H1 (cell line): ENCODE results near the gene ODC1. TPM values are rescaled to one million over a fixed set of nuclear protein-coding genes. Genes with fewer than 3 reads are reported as not detected.

Experiments
- CTCF ChIA-PET: fragments of 300-600 bp; sonication (Branson Sonifier 250); formaldehyde crosslinking; loops from one replicate; lab custom pipeline; 2021; ENCODE audit not compliant: partially characterized antibody; lab: Charles Lee
- POLR2A ChIA-PET: fragments of 300-600 bp; sonication (Branson Sonifier 250); formaldehyde crosslinking; loops from one replicate; lab custom pipeline; 2021; ENCODE audit warnings: inconsistent platforms; ENCODE audit not compliant: partially characterized antibody; lab: Charles Lee
- DNase-seq, 2 experiments: peaks; one replicate each; pipeline versions ENCODE4 v3.0.0 to v3.0.0-alpha.2; 2010 to 2022; ENCODE audit warnings: low spot score in 2 of 2, low read depth in 1 of 2, mixed read lengths in 1 of 2
- FAIRE-seq: peaks from 2 replicates; lab custom pipeline; 2011; peaks lifted over from hg19 to GRCh38; lab: Jason Lieb, UNC
- H2AFZ ChIP-seq: 2 replicates; pipeline ENCODE4 v1.8.1; 2012; ENCODE audit warnings: low read length, inconsistent platforms
- H2AK5ac ChIP-seq: 2 replicates; pipeline ENCODE4 v1.6.1; 2013; ENCODE audit warnings: low read depth, low read length
- H2BK120ac ChIP-seq: replicated peaks from 2 replicates; pipeline ENCODE3; 2013; ENCODE audit warnings: low read depth, low read length, inconsistent platforms
- H2BK12ac ChIP-seq: 2 replicates; pipeline ENCODE4 v1.6.1; 2013; ENCODE audit warnings: low read depth, low read length
- H2BK15ac ChIP-seq: 2 replicates; pipeline ENCODE4 v1.6.1; 2013; ENCODE audit warnings: low read length
- H2BK20ac ChIP-seq: 2 replicates; pipeline ENCODE4 v1.6.1; 2013; ENCODE audit warnings: low read length
- H2BK5ac ChIP-seq: 2 replicates; pipeline ENCODE4 v1.6.1; 2013; ENCODE audit warnings: low read depth, low read length
- H3K14ac ChIP-seq: 2 replicates; pipeline ENCODE4 v1.6.1; 2013; ENCODE audit warnings: inconsistent platforms; ENCODE audit not compliant: insufficient read length
- H3K18ac ChIP-seq: 2 replicates; pipeline ENCODE4 v1.6.1; 2013; ENCODE audit warnings: low read length; ENCODE audit errors: extremely low read depth
- H3K23ac ChIP-seq: 2 replicates; pipeline ENCODE4 v1.6.1; 2013; ENCODE audit warnings: inconsistent platforms; ENCODE audit not compliant: insufficient read length
- H3K23me2 ChIP-seq: 2 replicates; pipeline ENCODE4 v1.6.1; 2013; ENCODE audit warnings: low read depth, low read length
- H3K27ac ChIP-seq: 2 replicates; pipeline ENCODE4 v1.6.1; 2011; ENCODE audit warnings: low read depth, low read length, inconsistent platforms
- H3K27me3 ChIP-seq, 4 experiments: replicated peaks in 1 of 4; 1 replicate in 1 of 4; 2 replicates in 3 of 4; pipeline versions ENCODE4 v1.6.1 to v1.8.1; 2011 to 2013; ENCODE audit warnings: low read length in 3 of 4, mild to moderate bottlenecking in 3 of 4, inconsistent platforms in 2 of 4, mixed read lengths in 2 of 4, moderate library complexity in 1 of 4; ENCODE audit not compliant: control insufficient read depth in 3 of 4, insufficient read depth in 3 of 4; ENCODE audit errors: extremely low read depth in 1 of 4
- H3K36me3 ChIP-seq, 4 experiments: 2 replicates each; pipeline versions ENCODE4 v1.6.1 to v1.8.1; 2011 to 2013; ENCODE audit warnings: mild to moderate bottlenecking in 4 of 4, low read length in 3 of 4, moderate library complexity in 2 of 4, control low read depth in 1 of 4, inconsistent platforms in 1 of 4; ENCODE audit not compliant: insufficient read depth in 4 of 4, control insufficient read depth in 2 of 4
- H3K4ac ChIP-seq: replicated peaks from 2 replicates; pipeline ENCODE3; 2013; ENCODE audit warnings: low read length, low read depth, mixed read lengths, inconsistent platforms; ENCODE audit not compliant: insufficient read length
- H3K4me1 ChIP-seq, 4 experiments: replicated peaks in 1 of 4; 1 replicate in 1 of 4; 2 replicates in 3 of 4; pipeline versions ENCODE4 v1.6.1 to v1.8.1; 2011 to 2013; ENCODE audit warnings: low read length in 3 of 4, inconsistent platforms in 2 of 4, mixed read lengths in 1 of 4; ENCODE audit not compliant: insufficient read depth in 4 of 4, control insufficient read depth in 3 of 4
- H3K4me2 ChIP-seq, 2 experiments: 2 replicates each; pipeline versions ENCODE4 v1.6.1 to v1.8.1; 2011 to 2013; ENCODE audit warnings: low read depth in 2 of 2, low read length in 2 of 2, control low read depth in 1 of 2, inconsistent platforms in 1 of 2, mild to moderate bottlenecking in 1 of 2; ENCODE audit not compliant: insufficient read depth in 1 of 2
- H3K4me3 ChIP-seq, 4 experiments: fragments of 200-600, 300-600 bp in 1 of 4; sonication (generic), shearing (Covaris generic), sonication (Bioruptor Twin) in 1 of 4; 2 replicates each; pipeline versions ENCODE4 v1.5.1 to v1.8.1; 2011 to 2016; ENCODE audit warnings: low read length in 4 of 4, low read depth in 3 of 4, control low read depth in 2 of 4, inconsistent platforms in 2 of 4, mild to moderate bottlenecking in 2 of 4, mixed read lengths in 1 of 4, moderate library complexity in 1 of 4; ENCODE audit not compliant: insufficient read depth in 2 of 4; ENCODE audit errors: extremely low read depth in 1 of 4
- H3K56ac ChIP-seq: replicated peaks from 2 replicates; pipeline ENCODE3; 2013; ENCODE audit warnings: low read depth, mild to moderate bottlenecking, mixed read lengths, low read length, inconsistent platforms; ENCODE audit not compliant: insufficient read length
- H3K79me1 ChIP-seq: 2 replicates; pipeline ENCODE4 v1.6.1; 2013; ENCODE audit warnings: low read depth, low read length, control low read depth
- H3K79me2 ChIP-seq, 2 experiments: 2 replicates each; pipeline versions ENCODE4 v1.6.1 to v1.8.1; 2012 to 2013; ENCODE audit warnings: low read length in 2 of 2, mild to moderate bottlenecking in 2 of 2, inconsistent platforms in 1 of 2; ENCODE audit not compliant: insufficient read depth in 2 of 2, control insufficient read depth in 1 of 2
- H3K9ac ChIP-seq, 4 experiments: replicated peaks in 1 of 4; 1 replicate in 1 of 4; 2 replicates in 3 of 4; pipeline versions ENCODE4 v1.6.1 to v1.8.1; 2011 to 2013; ENCODE audit warnings: low read depth in 3 of 4, low read length in 3 of 4, control low read depth in 2 of 4, mild to moderate bottlenecking in 2 of 4, moderate library complexity in 2 of 4, inconsistent platforms in 1 of 4; ENCODE audit errors: extremely low read depth in 1 of 4
- H3K9me3 ChIP-seq, 2 experiments: 2 replicates each; pipeline versions ENCODE4 v1.6.1 to v1.8.1; 2012 to 2013; ENCODE audit warnings: mild to moderate bottlenecking in 2 of 2, moderate library complexity in 2 of 2, control low read depth in 1 of 2, inconsistent platforms in 1 of 2, low read depth in 1 of 2, low read length in 1 of 2, mixed read lengths in 1 of 2; ENCODE audit not compliant: insufficient read depth in 2 of 2
- H4K20me1 ChIP-seq, 2 experiments: replicated peaks in 1 of 2; 2 replicates each; pipeline versions ENCODE3 to v1.8.1; 2011 to 2013; ENCODE audit warnings: inconsistent platforms in 2 of 2, low read length in 2 of 2, mild to moderate bottlenecking in 1 of 2; ENCODE audit not compliant: insufficient read depth in 2 of 2, control insufficient read depth in 1 of 2
- H4K5ac ChIP-seq: 2 replicates; pipeline ENCODE4 v1.6.1; 2013; ENCODE audit warnings: low read length, low read depth, mixed read lengths, inconsistent platforms; ENCODE audit not compliant: insufficient read length
- H4K8ac ChIP-seq: 2 replicates; pipeline ENCODE4 v1.8.0; 2013; ENCODE audit warnings: mild to moderate bottlenecking, moderate library complexity, low read length, inconsistent platforms; ENCODE audit not compliant: insufficient read depth; ENCODE audit errors: extremely low read depth
- H4K91ac ChIP-seq: replicated peaks from 2 replicates; pipeline ENCODE3; 2013; ENCODE audit warnings: low read length, mixed read lengths, inconsistent platforms; ENCODE audit not compliant: insufficient read length
- ASH2L ChIP-seq: fragments of 200-600, 300-600 bp; sonication (generic); IDR thresholded peaks from one replicate; pipeline ENCODE4 v1.7.1; 2017; ENCODE audit warnings: low read length
- BACH1 ChIP-seq: IDR thresholded peaks from 2 replicates; pipeline ENCODE4 v1.6.1; 2012; ENCODE audit warnings: low read length, improper control_type of control experiment
- BRCA1 ChIP-seq: IDR thresholded peaks from 2 replicates; pipeline ENCODE4 v1.6.1; 2012; ENCODE audit warnings: low read depth, low read length, improper control_type of control experiment
- CHD1 ChIP-seq: IDR thresholded peaks from 2 replicates; pipeline ENCODE4 v1.6.1; 2012; ENCODE audit warnings: low read depth, low read length, improper control_type of control experiment
- CTCF ChIP-seq, 3 experiments: IDR thresholded peaks; 1 replicate in 2 of 3; 2 replicates in 1 of 3; pipeline versions ENCODE4 v1.5.1 to v1.6.1; 2011; ENCODE audit warnings: low read length in 3 of 3, mild to moderate bottlenecking in 3 of 3, inconsistent platforms in 2 of 3, low read depth in 1 of 3, moderate library complexity in 1 of 3; ENCODE audit not compliant: insufficient read depth in 1 of 3; ENCODE audit errors: control extremely low read depth in 1 of 3
- E2F6 ChIP-seq: IDR thresholded peaks from 2 replicates; pipeline ENCODE4 v1.6.1; 2012; ENCODE audit warnings: inconsistent platforms
- JUN ChIP-seq: IDR thresholded peaks from 2 replicates; pipeline ENCODE4 v1.6.1; 2011; ENCODE audit warnings: low read depth, mild to moderate bottlenecking, improper control_type of control experiment, low read length
- MAX ChIP-seq: IDR thresholded peaks from 2 replicates; pipeline ENCODE4 v1.6.1; 2012; ENCODE audit warnings: inconsistent platforms
- SIX5 ChIP-seq: IDR thresholded peaks from 2 replicates; pipeline ENCODE4 v1.6.1; 2011; ENCODE audit warnings: mild to moderate bottlenecking, low read depth, low read length
- SP1 ChIP-seq: IDR thresholded peaks from 2 replicates; pipeline ENCODE4 v1.6.1; 2011; ENCODE audit warnings: low read depth, low read length
- TAF1 ChIP-seq: IDR thresholded peaks from 2 replicates; pipeline ENCODE4 v1.6.1; 2011; ENCODE audit warnings: mild to moderate bottlenecking, low read depth, low read length
- WGBS, 2 experiments: shearing (Covaris generic) in 1 of 2; methylation state at CpG; one replicate each; pipeline versions ENCODE4 v1.1.6 to v1.1.7; 2013 to 2015; ENCODE audit warnings: low lambda C conversion rate in 2 of 2, mixed read lengths in 2 of 2, inconsistent platforms in 1 of 2, low coverage in 1 of 2, missing lambda C conversion rate in 1 of 2; ENCODE audit not compliant: insufficient replicate concordance in 2 of 2, insufficient coverage in 1 of 2, insufficient read length in 1 of 2; ENCODE audit errors: extremely low coverage in 1 of 2, missing lambda C conversion rate in 1 of 2; 5-methylcytosine and 5-hydroxymethylcytosine counted together
- polyA plus RNA-seq, 7 experiments: library from polyadenylated mRNA; depleted of rRNA in 3 of 7; stranded (reverse) in 5 of 7; unstranded in 2 of 7; fragments of >200 nt in 5 of 7; fragments of 200-250 nt in 2 of 7; gene quantifications; 1 replicate in 5 of 7; 2 replicates in 1 of 7; 4 replicates in 1 of 7; pipeline versions ENCODE4 v1.2.1 to v1.2.3, GENCODE V29; 2011 to 2013; ENCODE audit warnings: missing spikeins in 2 of 7, mixed read lengths in 2 of 7
- total RNA-seq: library from RNA; stranded (reverse); fragmentation: NEBNext Ultra II Directional; extraction: Animal tissue kit (Norgen Biotek cat#: 25700); gene quantifications from 2 replicates; pipeline ENCODE4 v1.2.1, GENCODE V29; 2021

ODC1 gene
- total and polyA plus RNA-seq, 2 of the 8 experiments (the other 6 are each of a cell fraction or from before 2014, with no cell fraction given): 57.2 to 76.7 TPM

- Histone ChIP-seq H4K5ac (no peak overlapping the region), H3K79me2 (no peaks in the 10 kb centered on the region), H3K27me3 (no peaks in the 10 kb centered on the region; a peak in 1 of 7 replicates), H3K23me2 (no peaks in the 10 kb centered on the region), H3K4me2 (no peak overlapping the region), H3K4me1 (peaks cover 0 to 3% (median 2%) of the 10 kb centered on the region in 4 experiments; a peak in 3 of 7 replicates), H3K18ac (no peak overlapping the region), H2AFZ (no peak overlapping the region), H3K36me3 (no peaks in the 10 kb centered on the region; a peak in 1 of 8 replicates), H3K14ac (no peak overlapping the region), H3K23ac (no peak overlapping the region), H3K9me3 (0 out of 4 replicates have a peak, but pooled peaks cover 0 to 2% of the 10 kb centered on the region in 2 experiments), H3K79me1 (no peaks in the 10 kb centered on the region), H3K27ac (no peak overlapping the region), H4K91ac (no peak overlapping the region), H4K20me1 (no peaks in the 10 kb centered on the region), H2BK120ac (no peak overlapping the region), H4K8ac (peak overlapping the region; percentile 83; the same call in 1 of the 2 replicates), H3K56ac (no peak overlapping the region), H2BK20ac (no peak overlapping the region), H2BK5ac (peak overlapping the region; percentile 44; the same call in 1 of the 2 replicates), H2AK5ac (no peak overlapping the region), H3K4me3 (no peak overlapping the region; a peak in 1 of 8 replicates), H2BK15ac (no peak overlapping the region), H3K9ac (no peak overlapping the region), H3K4ac (no peak overlapping the region), H2BK12ac (no peak overlapping the region)
- WGBS, 2 experiments: 92% methylated on average over 8 of the region's 8 CpGs; no CpG with 5 or more reads in 1 of the 2 experiments
- DNase-seq (no peak), FAIRE-seq (no peak)
- TF ChIP-seq SIX5: no peak
- TF ChIP-seq SP1: no peak
- TF ChIP-seq BACH1: no peak
- TF ChIP-seq CHD1: no peak
- no peak for TF ChIP-seq E2F6
- TF ChIP-seq TAF1: no peak
- no peak for TF ChIP-seq CTCF (IDR thresholded peaks at IDR 0.05; ENCODE audit: control extremely low read depth in 1 of 3, insufficient read depth in 1 of 3, low read depth in 1 of 3, low read length in 3 of 3)
- TF ChIP-seq MAX: no peak
- TF ChIP-seq JUN: no peak
- no peak for TF ChIP-seq BRCA1
- TF ChIP-seq ASH2L: no peak
- ChIA-PET POLR2A (no interaction called here), CTCF (interaction anchor here (0.5 to 5.5 kb wide), 10 partner anchors 13 to 426 kb away, joined by 3 to 48 read pairs (median 4); partner anchors contain the start of gene HPCAL1)
Observed at GRCh38 chr2:10411557-10411956, 36.6 kb downstream of the ODC1 start.
